BJ (cell line): Measurements from ENCODE around the gene CAMSAP2. TPM values are rescaled to one million over a fixed set of nuclear protein-coding genes. Genes with fewer than 3 reads are reported as not detected.

Source experiments
- CTCF ChIA-PET: fragments of 350-600 bp; formaldehyde crosslinking; extraction: SDS; loops from one replicate; lab custom pipeline; 2021; ENCODE audit warnings: antibody characterized with exemption, inconsistent platforms; lab: Yijun Ruan, JAX
- POLR2A ChIA-PET: fragments of 300-600 bp; sonication (Branson Sonifier 250); formaldehyde crosslinking; extraction: SDS; loops from one replicate; lab custom pipeline; 2021; ENCODE audit warnings: antibody characterized with exemption; lab: Charles Lee
- DNase-seq: peaks from one replicate; pipeline ENCODE4 v3.0.0-alpha.2; 2011; ENCODE audit warnings: low read depth
- H3K27me3 ChIP-seq: 2 replicates; pipeline ENCODE4 v1.6.0; 2011; ENCODE audit warnings: low read length; ENCODE audit not compliant: control insufficient read depth, insufficient read depth
- H3K36me3 ChIP-seq: 2 replicates; pipeline ENCODE4 v1.5.1; 2011; ENCODE audit warnings: low read length; ENCODE audit not compliant: control insufficient read depth, insufficient read depth
- H3K4me3 ChIP-seq: 2 replicates; pipeline ENCODE4 v1.5.1; 2011; ENCODE audit warnings: low read depth, mild to moderate bottlenecking, control low read depth, low read length
- polyA plus RNA-seq: library from polyadenylated mRNA; depleted of rRNA; stranded (reverse); fragments of >200 nt; gene quantifications from 2 replicates; pipeline ENCODE4 v1.2.3, GENCODE V29; 2011
- TF ChIP-seq, protein P1 (sequence below): IDR thresholded peaks from 2 replicates; pipeline ENCODE4 v1.5.1; 2011; ENCODE audit warnings: low read depth, mild to moderate bottlenecking, control low read depth, inconsistent platforms, low read length, moderate library complexity; ENCODE audit not compliant: insufficient read depth

The CAMSAP2 gene
- polyA plus RNA-seq, 1 experiment = 7.5 TPM

DNA sequence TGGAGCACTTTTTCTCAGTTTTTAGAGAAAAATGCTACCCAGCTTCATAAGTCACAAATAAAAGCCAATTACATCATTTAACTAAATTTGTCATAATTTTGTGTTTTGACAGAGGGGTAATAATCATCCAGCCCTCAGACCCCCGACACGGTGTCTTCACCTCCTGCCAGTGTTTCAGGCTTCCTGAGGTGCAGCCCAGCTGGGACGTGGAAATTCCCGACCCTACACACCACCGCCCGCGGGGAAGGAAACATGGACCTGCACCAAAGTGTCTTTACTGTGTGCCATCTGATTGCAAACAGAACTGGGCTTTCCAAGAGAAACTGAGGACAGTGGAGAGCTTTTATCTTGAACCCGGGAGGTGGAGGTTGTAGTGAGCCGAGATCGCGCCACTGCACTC is 148.3 kb downstream of the CAMSAP2 start:
- H3K4me3 ChIP-seq = no peak overlapping the region
- H3K27me3 ChIP-seq = peaks cover 8% of the 10 kb centered on the region
- no peaks in the 10 kb centered on the region for H3K36me3 ChIP-seq
- DNase-seq = no peak
- ChIA-PET POLR2A (no interaction called here), CTCF (interaction anchor here (0.6 kb wide), 1 partner anchor 30 kb away, joined by 3 read pairs; no protein-coding TSS in a partner anchor)
- TF ChIP-seq, protein P1, sequence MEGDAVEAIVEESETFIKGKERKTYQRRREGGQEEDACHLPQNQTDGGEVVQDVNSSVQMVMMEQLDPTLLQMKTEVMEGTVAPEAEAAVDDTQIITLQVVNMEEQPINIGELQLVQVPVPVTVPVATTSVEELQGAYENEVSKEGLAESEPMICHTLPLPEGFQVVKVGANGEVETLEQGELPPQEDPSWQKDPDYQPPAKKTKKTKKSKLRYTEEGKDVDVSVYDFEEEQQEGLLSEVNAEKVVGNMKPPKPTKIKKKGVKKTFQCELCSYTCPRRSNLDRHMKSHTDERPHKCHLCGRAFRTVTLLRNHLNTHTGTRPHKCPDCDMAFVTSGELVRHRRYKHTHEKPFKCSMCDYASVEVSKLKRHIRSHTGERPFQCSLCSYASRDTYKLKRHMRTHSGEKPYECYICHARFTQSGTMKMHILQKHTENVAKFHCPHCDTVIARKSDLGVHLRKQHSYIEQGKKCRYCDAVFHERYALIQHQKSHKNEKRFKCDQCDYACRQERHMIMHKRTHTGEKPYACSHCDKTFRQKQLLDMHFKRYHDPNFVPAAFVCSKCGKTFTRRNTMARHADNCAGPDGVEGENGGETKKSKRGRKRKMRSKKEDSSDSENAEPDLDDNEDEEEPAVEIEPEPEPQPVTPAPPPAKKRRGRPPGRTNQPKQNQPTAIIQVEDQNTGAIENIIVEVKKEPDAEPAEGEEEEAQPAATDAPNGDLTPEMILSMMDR = no peak

DNA sequence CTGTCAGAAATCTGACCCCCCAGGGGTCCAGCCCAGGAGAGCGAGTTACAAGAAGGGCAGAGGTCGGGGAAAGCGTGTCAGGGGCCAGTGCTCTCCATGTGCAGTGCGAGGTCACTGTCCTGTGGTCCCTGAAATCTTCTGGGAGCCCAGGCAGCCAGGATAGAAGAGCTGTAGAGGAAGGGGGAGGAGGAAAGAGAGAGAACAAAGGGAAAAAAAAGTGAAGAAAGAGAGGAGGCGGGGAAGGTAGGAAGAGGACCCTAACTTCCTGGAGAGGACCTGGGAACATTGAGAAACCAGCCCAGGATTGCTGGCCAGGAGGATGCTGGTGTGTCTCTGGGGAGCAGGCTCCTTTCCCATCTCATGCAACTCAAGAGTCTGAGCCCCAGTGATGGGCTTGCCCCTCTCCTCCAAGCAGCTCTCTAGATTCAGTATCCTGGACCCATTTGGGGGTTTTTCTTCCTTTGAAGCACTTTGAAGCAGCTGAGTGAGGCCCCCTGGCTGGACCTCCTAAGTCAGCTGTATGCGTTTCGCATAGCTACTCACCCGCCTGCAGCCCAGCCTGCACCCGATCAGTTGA is 149.2 kb downstream of the CAMSAP2 start:
- Histone ChIP-seq H3K4me3 (no peak overlapping the region), H3K27me3 (peaks cover 13% of the 10 kb centered on the region), H3K36me3 (no peaks in the 10 kb centered on the region)
- TF ChIP-seq, protein P1 = no peak
- DNase-seq = no peak
- ChIA-PET CTCF (no interaction called here), POLR2A (no interaction called here)

GRCh38 chr1:200888349-200888838 is 149.7 kb downstream of the CAMSAP2 start:
- ChIA-PET CTCF (no interaction called here), POLR2A (no interaction called here)
- no peak for DNase-seq
- Histone ChIP-seq H3K36me3 (no peaks in the 10 kb centered on the region), H3K4me3 (no peak overlapping the region), H3K27me3 (peaks cover 13% of the 10 kb centered on the region)
- TF ChIP-seq, protein P1 = no peak

GRCh38 chr1:200889571-200889970 is 150.9 kb downstream of the CAMSAP2 start:
- peaks cover 13% of the 10 kb centered on the region for H3K27me3 ChIP-seq
- CTCF ChIA-PET = interaction anchor here (1.1 kb wide), 1 partner anchor 82 kb away, joined by 3 read pairs; no protein-coding TSS in a partner anchor
- no peak for DNase-seq
- H3K4me3 ChIP-seq = no peak overlapping the region
- POLR2A ChIA-PET = no interaction called here
- H3K36me3 ChIP-seq = no peaks in the 10 kb centered on the region
- TF ChIP-seq, protein P1 = no peak

- ChIA-PET POLR2A (no interaction called here), CTCF (interaction anchor here (0.7 to 1.5 kb wide), 3 partner anchors 42 to 125 kb away, joined by 3 read pairs; no protein-coding TSS in a partner anchor)
- no peak for DNase-seq
- TF ChIP-seq, protein P1 = no peak
- Histone ChIP-seq H3K4me3 (no peak overlapping the region), H3K27me3 (peaks cover 14% of the 10 kb centered on the region), H3K36me3 (no peaks in the 10 kb centered on the region)
These were observed 151.3 kb downstream of the CAMSAP2 start for GRCh38 chr1:200890027-200890426.
